ENCODE measurements around the gene FMN1. TPM values are rescaled to one million over a fixed set of nuclear protein-coding genes. Genes with fewer than 3 reads are reported as not detected.

Gene FMN1
- total and polyA plus RNA-seq, 10 of the 15 experiments (the other 5 are each of a cell fraction or from before 2014, with no cell fraction given): 0.05 to 0.16 (median 0.08) TPM; not detected in 4

GRCh38 chr15:33043636-33044035, 150.9 kb downstream of the FMN1 start:
- no peak overlapping the region for H3K4me2 ChIP-seq (ENCODE audit: control insufficient read depth, insufficient read depth)
- in situ Hi-C loops (cut with MboI): no loop called here
- no peaks in the 10 kb centered on the region; the same call in 2 of the 3 replicates for H3K9me3 ChIP-seq (replicated peaks; ENCODE audit: control insufficient read depth, insufficient read depth, low read length)
- no peak overlapping the region for H2AFZ ChIP-seq (ENCODE audit: control insufficient read depth, low read depth, low read length)
- whole genome bisulfite sequencing (ENCODE audit: insufficient coverage, insufficient replicate concordance, low lambda C conversion rate, missing lambda C conversion rate): 56% methylated on average over 4 of the region's 4 CpGs
- no peak overlapping the region for H3K27ac ChIP-seq (ENCODE audit: control insufficient read depth, insufficient read depth)
- no peaks in the 10 kb centered on the region for H3K27me3 ChIP-seq (replicated peaks in 1 of 2; ENCODE audit: control insufficient read depth in 2 of 2, insufficient read depth in 2 of 2, low read length in 1 of 2)
- DNase-seq (ENCODE audit: low read depth, low spot score): no peak
- H3K4me3 ChIP-seq: no peak overlapping the region
- CTCF ChIA-PET: no interaction called here
- no peak for FAIRE-seq
- RAD21 ChIA-PET (ENCODE audit: unreplicated experiment): no interaction called here
- H3K79me2 ChIP-seq (ENCODE audit: control insufficient read depth, insufficient read depth, low read length): no peaks in the 10 kb centered on the region
- intact Hi-C loops (cut with micrococcal nuclease; ENCODE audit: unreplicated experiment): no loop called here
- no peak overlapping the region for H3K9ac ChIP-seq (ENCODE audit: control insufficient read depth, insufficient read depth, low read length)
- no peaks in the 10 kb centered on the region for H4K20me1 ChIP-seq (ENCODE audit: control insufficient read depth, insufficient read depth)
- no peaks in the 10 kb centered on the region for H3K36me3 ChIP-seq (ENCODE audit: control insufficient read depth in 2 of 2, insufficient read depth in 2 of 2, low read length in 1 of 2)
- POLR2A ChIA-PET: no interaction called here
- TF ChIP-seq, protein P1, sequence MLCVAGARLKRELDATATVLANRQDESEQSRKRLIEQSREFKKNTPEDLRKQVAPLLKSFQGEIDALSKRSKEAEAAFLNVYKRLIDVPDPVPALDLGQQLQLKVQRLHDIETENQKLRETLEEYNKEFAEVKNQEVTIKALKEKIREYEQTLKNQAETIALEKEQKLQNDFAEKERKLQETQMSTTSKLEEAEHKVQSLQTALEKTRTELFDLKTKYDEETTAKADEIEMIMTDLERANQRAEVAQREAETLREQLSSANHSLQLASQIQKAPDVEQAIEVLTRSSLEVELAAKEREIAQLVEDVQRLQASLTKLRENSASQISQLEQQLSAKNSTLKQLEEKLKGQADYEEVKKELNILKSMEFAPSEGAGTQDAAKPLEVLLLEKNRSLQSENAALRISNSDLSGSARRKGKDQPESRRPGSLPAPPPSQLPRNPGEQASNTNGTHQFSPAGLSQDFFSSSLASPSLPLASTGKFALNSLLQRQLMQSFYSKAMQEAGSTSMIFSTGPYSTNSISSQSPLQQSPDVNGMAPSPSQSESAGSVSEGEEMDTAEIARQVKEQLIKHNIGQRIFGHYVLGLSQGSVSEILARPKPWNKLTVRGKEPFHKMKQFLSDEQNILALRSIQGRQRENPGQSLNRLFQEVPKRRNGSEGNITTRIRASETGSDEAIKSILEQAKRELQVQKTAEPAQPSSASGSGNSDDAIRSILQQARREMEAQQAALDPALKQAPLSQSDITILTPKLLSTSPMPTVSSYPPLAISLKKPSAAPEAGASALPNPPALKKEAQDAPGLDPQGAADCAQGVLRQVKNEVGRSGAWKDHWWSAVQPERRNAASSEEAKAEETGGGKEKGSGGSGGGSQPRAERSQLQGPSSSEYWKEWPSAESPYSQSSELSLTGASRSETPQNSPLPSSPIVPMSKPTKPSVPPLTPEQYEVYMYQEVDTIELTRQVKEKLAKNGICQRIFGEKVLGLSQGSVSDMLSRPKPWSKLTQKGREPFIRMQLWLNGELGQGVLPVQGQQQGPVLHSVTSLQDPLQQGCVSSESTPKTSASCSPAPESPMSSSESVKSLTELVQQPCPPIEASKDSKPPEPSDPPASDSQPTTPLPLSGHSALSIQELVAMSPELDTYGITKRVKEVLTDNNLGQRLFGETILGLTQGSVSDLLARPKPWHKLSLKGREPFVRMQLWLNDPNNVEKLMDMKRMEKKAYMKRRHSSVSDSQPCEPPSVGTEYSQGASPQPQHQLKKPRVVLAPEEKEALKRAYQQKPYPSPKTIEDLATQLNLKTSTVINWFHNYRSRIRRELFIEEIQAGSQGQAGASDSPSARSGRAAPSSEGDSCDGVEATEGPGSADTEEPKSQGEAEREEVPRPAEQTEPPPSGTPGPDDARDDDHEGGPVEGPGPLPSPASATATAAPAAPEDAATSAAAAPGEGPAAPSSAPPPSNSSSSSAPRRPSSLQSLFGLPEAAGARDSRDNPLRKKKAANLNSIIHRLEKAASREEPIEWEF (IDR thresholded peaks at IDR 0.05; ENCODE audit: insufficient replicate concordance, low read depth, low read length): no peak
- TF ChIP-seq SIN3A (IDR thresholded peaks at IDR 0.05; ENCODE audit: low read depth, low read length) (no peak), MTA3 (IDR thresholded peaks at IDR 0.05; ENCODE audit: borderline replicate concordance, low read length) (no peak), RAD21 (IDR thresholded peaks at IDR 0.05; ENCODE audit: insufficient read depth, low read depth, low read length) (no peak), CEBPB (IDR thresholded peaks at IDR 0.05; ENCODE audit: borderline replicate concordance in 1 of 2, low read depth in 2 of 2, low read length in 2 of 2) (no peak), STAT1 (conservative IDR thresholded peaks at IDR 0.05) (no peak), SMAD5 (IDR thresholded peaks at IDR 0.05; ENCODE audit: low read depth) (no peak), NFIC (IDR thresholded peaks at IDR 0.05; ENCODE audit: low read depth, low read length) (no peak), GATAD2B (conservative IDR thresholded peaks at IDR 0.05; ENCODE audit: low read depth) (no peak), CREB1 (IDR thresholded peaks at IDR 0.05; ENCODE audit: low read depth) (no peak), KAT2A (conservative IDR thresholded peaks at IDR 0.05; ENCODE audit: control insufficient read depth, low read depth, low read length) (no peak), POU2F2 (IDR thresholded peaks at IDR 0.05; ENCODE audit: borderline replicate concordance, low read depth, low read length) (no peak), MYB (IDR thresholded peaks at IDR 0.05; ENCODE audit: borderline replicate concordance, low read depth, low read length) (no peak), WRNIP1 (IDR thresholded peaks at IDR 0.05; ENCODE audit: borderline replicate concordance, low read depth, low read length) (no peak), NBN (IDR thresholded peaks at IDR 0.05) (no peak), RCOR1 (conservative IDR thresholded peaks at IDR 0.05; ENCODE audit: low read depth, low read length) (no peak), SP1 (IDR thresholded peaks at IDR 0.05; ENCODE audit: low read depth, low read length) (no peak), ZNF207 (IDR thresholded peaks at IDR 0.05; ENCODE audit: borderline replicate concordance) (no peak)
- TF ChIP-seq, protein P2, sequence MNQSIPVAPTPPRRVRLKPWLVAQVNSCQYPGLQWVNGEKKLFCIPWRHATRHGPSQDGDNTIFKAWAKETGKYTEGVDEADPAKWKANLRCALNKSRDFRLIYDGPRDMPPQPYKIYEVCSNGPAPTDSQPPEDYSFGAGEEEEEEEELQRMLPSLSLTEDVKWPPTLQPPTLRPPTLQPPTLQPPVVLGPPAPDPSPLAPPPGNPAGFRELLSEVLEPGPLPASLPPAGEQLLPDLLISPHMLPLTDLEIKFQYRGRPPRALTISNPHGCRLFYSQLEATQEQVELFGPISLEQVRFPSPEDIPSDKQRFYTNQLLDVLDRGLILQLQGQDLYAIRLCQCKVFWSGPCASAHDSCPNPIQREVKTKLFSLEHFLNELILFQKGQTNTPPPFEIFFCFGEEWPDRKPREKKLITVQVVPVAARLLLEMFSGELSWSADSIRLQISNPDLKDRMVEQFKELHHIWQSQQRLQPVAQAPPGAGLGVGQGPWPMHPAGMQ (IDR thresholded peaks at IDR 0.05; ENCODE audit: borderline replicate concordance): no peak
- TF ChIP-seq, protein P3, sequence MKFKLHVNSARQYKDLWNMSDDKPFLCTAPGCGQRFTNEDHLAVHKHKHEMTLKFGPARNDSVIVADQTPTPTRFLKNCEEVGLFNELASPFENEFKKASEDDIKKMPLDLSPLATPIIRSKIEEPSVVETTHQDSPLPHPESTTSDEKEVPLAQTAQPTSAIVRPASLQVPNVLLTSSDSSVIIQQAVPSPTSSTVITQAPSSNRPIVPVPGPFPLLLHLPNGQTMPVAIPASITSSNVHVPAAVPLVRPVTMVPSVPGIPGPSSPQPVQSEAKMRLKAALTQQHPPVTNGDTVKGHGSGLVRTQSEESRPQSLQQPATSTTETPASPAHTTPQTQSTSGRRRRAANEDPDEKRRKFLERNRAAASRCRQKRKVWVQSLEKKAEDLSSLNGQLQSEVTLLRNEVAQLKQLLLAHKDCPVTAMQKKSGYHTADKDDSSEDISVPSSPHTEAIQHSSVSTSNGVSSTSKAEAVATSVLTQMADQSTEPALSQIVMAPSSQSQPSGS (IDR thresholded peaks at IDR 0.05; ENCODE audit: low read length): no peak
- H3K4me1 ChIP-seq (ENCODE audit: control insufficient read depth, insufficient read depth, low read length): no peaks in the 10 kb centered on the region
- ATAC-seq: no peak
- no TSS peak for BruUV-seq (replicated peaks)
- SMC1A ChIA-PET (ENCODE audit: uncharacterized antibody, unreplicated experiment): no interaction called here

All from GM12878 (cell line).